ENCODE results near the gene S100A1.
"Not testable (repeated sequence)": the region's sequence is repeated elsewhere in the genome, so short reads cannot be mapped to it uniquely, and the experiment has no call there.

The S100A1 gene

DNA sequence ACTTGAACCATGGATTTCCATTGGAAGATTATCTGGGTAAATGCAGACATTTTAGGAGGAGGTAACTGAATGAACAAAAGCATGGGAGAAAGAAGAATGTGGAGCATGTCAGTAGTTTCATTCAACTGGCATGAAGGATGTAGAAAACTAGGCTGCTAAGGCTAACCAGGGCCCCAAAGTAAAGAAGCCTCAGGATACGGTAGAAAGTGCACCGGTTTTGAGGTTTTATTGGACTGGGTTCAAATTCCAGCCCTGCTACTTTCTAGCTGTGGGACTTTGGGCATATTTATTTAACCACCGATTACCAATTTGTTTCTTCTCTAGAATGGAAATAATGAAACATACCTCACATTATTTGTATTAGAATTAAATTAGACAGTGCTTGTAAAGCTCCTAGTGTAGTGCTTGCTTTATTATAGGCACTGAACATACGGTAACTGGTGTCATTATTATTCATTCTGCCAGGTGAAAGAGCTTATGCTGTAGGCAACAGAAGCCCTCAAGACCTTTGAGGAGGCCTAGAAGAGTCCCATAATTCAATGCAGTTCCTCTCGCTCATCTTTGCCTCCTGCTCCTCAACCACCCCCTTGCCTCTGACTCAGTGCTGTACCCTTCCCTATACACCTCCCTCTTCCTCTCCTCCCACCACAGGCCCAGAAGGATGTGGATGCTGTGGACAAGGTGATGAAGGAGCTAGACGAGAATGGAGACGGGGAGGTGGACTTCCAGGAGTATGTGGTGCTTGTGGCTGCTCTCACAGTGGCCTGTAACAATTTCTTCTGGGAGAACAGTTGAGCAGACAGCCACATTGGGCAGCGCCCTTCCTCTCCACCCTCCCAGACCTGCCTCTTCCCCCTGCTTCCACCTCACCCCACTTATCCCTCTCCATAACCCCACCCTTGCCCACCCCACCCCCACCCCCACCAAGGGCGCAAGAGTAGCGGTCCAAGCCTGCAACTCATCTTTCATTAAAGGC lies 3.1 kb downstream of the S100A1 start:
- peak in 1 of 4 experiments; percentile 39 for DNase-seq

DNA sequence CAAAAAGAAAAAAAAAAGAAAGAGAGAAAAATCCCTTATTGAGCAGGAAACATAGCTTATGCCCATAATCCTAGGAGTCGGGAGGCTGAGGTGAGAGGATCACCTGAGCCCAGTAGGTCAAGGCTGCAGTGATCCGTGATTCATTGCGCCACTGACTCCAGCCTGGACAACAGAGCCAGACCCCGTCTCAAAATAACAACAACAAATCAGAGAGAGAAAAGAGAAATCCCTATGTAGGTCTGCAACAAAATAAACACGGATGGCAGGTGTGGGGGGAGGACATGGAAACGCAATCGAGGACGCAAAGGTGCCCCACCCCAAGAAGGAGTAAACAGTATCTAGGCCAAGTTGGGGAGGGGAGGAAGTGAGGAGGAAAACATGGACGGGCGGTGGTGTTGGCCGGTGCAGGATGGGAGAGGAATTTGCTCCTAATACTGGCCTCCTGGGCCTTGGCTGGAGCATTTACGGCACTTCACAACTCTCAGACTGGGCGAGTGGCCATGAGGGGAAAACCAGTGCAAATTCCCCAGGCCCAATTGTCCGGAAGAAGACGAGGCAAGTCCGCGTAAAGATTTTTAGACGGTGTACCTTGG lies 5.0 kb downstream of the S100A1 start:
- no peak for DNase-seq

DNA sequence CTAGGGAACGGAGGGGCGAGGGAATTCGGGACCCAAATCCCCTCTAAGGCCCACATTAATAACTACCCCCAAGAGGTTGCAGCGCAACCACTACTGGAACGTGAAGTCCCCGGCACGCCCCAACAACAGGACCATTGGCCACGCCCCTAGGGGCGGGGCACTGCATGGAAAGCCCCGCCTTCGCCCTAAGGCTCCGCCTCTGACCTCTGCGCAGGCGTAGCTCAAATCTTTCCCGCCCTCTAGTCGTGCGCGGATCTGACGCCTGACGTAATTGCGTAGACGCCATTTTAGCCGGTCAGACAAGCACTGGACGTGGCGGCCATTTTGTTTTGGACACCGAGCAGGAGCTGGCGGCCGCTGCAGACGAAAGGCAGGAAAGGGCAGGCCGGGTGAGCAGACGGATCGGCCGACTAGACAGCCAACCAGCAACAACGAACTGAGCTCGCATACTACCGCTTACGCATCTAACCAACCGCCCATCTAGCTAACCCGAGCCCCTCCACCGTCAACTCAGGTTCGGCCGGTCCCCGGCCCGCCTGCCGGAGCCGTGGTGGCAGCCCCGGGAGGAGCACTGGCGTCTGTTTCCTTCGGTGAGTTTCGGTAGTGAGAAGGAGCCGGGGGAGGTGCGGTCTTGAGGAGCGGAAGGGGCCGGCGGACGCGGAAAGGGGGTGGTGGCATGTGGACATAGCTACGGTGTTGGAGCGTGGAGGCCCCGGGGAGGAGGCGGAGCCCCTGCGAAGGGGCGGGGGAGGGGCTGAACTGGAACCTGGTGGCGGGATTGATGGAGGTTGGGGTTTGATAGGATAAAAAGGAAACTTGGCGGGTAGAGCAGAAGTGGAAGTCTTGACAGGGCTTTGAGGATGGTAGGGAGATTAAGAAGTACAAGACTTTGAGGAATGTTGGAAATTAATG lies 5.8 kb downstream of the S100A1 start, which contains the start of gene CHTOP:
Gene CHTOP, plus strand, starts transcription at position 313 of the 912 bp plus-strand sequence. CDS start 2,523 bp downstream, outside the sequence.
- peak; percentile 98 to 100 (median 100) for DNase-seq

DNA sequence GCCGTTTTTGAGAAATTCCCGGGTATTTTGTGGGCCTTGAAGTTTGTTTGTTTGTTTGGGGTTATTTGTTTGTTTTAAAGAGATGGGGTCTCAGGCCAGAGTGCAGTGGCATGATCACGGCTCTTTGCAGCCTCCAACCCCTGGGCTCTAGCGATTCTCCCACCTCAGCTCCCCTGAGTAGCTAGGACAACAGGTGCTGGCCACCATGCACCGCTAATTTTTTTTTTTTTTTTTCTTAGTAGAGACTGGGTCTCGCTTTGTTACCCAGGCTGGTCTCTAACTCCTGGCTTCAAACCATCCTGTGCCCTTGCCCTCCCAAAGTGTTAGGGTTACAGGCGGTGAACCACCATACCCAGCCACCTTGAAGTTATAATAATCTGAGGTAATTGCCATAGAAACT lies 7.6 kb downstream of the S100A1 start:
- DNase-seq: no peak

DNA sequence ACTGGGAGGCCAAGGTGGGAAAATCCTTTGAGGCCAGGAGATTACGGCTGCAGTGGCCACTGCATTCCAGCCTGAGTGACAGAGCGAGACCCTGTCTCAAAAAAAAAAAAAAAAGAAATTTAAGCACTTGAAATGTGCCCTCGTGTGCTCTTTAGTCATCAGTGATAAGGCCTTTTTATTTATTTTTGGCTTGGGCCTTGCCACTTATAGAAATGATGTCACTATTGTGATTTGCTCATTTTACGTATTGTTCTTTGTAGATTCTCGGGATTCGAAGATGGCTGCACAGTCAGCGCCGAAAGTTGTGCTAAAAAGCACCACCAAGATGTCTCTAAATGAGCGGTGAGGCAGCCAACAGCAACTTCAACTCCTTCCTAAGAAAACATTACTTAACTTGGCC lies 8.1 kb downstream of the S100A1 start:
- no peak for DNase-seq

DNA sequence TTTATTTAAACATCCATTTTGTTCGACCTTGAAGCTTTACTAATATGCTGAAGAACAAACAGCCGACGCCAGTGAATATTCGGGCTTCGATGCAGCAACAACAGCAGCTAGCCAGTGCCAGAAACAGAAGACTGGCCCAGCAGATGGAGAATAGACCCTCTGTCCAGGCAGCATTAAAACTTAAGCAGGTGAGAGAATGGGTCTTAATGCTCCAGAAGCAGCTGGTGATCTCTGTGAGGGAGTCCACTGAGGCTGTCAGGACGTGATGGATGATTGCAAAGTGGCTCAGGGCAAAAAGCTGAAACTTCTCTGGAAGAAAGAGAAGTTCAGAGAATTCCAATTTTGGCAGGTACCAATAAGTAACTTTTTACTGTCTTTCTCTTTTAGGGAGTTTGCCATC lies 10.0 kb downstream of the S100A1 start:
- DNase-seq: no peak

DNA sequence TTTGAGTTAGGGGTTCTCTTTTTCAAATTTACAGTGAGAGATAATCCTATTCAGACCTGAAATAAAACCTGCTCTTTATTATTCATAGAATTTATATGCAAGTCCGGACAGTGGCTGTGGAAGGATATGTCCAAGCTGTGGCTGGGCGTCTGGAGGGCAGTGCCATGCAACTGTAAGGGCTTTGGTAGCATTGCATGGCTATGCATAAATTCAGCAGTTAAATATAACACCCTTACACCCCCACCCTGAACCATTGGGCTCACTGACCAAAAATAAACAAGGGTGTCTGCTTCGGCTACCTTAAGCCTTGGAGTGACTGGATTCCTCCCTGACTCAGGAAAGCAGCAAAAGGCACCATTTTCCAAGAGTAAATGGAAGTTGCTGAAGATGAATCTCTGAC lies 11.0 kb downstream of the S100A1 start:
- DNase-seq: no peak

DNA sequence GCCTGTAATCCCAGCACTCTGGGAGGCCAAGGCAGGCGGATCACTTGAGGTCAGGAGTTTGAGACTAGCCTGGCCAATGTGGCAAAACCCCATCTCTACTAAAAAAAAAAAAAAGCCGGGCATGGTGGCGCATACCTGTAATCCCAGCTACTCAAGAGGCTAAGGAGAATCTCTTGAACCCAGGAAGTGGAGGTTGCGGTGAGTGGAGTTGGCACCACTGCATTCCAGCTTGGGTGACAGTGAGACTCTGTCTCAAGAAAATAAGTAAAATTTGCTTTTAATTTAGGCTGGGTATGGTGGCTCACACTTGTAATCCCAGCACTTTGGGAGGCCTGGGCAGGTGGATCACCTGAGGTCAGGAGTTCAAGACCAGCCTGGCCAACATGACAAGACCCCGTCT lies 12.0 kb downstream of the S100A1 start:
- not testable (repeated sequence) for DNase-seq

DNA sequence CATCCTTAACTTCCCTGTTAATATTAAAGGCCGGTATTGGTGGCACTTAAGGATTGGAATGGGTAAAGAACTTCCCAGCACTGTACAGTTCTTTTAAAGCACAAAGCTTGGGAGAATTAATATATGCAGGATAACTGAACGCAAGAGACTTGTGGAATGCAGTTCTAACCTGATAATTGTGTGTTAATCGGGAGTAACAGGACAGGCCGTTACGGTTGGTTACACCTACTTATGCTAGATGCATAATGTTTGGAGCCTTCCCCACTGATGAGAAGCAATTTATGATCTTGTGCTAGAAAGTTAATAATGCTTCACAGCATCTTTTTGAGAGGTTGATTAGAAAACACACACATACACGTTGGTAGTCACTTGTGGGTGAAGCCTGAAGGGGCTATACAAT lies 12.6 kb downstream of the S100A1 start:
- no peak for DNase-seq

DNA sequence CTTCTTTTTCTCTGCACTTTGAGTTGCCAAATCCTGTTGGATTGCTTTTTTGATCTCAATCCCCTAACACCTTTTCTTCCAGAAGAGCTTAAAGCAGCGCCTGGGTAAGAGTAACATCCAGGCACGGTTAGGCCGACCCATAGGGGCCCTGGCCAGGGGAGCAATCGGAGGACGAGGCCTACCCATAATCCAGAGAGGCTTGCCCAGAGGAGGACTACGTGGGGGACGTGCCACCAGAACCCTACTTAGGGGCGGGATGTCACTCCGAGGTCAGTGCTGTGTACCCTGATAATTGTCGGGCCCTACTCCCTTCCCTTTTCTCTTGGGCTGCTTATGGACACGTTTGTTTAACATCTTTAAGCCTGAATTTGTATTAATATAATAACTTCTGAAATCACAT lies 13.9 kb downstream of the S100A1 start:
- no peak for DNase-seq

DNA sequence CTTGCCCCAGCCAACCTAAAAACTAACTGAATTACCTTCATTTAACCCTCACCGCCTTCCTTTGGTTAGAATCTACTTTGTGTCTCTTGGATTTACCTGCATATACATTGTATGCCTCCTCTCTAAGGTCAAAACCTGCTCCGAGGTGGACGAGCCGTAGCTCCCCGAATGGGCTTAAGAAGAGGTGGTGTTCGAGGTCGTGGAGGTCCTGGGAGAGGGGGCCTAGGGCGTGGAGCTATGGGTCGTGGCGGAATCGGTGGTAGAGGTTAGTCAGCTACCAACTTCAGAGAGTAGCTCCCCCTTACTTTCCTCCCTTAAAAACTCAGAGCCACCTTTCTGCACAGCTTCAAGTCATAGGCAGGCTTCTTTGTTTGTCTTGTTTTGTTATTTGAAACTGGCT lies 14.9 kb downstream of the S100A1 start:
- DNase-seq: no peak

DNA sequence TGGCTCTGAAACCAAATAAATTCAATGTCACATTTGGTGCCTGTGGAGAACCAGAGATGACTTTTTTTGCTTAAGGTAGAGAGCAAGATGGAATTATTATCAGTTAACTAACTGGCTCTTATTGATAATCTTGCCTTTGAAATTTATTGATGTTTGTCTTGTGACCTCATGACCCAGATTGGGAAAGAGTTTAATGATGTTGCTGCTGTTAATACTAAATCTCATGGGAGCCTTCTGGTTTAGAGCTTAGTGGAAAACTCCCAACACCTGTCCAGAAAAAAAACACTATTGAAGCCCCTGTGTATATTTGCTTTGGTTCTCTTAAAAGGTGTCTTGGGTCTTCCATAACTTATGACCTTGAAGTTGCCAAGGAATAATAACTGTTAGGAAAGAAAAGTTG lies 15.6 kb downstream of the S100A1 start:
- no peak for DNase-seq

DNA sequence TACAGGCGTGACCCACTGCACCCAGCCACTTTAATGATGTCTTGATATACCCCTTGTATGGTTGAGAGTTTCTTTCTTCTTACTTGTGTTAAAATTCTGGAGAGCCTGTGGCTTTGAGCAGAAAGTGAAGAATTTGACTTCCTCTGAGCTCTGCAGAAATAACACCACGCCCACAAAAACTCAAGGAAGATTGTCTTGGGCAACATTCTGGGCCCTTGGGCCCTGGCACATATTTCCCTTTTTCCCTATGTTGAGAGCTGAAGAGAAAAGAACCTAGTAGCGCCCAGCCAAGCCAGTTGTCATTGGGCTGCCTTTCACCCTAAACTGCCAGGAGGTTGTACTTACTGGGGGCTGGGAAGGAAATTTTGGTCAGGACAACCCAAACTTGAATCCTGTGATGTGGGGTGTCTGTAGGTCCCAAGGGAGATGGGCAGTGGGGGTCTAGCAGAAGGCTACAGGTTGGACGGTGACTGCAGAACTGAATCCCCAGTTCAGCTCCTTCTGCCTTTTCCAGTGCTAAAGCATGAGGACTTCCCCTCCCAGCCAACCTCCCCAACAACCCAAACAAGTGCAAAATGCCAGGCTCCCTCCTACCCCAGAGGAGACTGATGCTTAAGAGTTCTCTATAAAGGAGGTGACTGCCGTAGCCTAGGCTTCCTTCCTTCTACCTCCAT lies 18.6 kb downstream of the S100A1 start:
- DNase-seq: peak; percentile 82 to 94 (median 86)

DNA sequence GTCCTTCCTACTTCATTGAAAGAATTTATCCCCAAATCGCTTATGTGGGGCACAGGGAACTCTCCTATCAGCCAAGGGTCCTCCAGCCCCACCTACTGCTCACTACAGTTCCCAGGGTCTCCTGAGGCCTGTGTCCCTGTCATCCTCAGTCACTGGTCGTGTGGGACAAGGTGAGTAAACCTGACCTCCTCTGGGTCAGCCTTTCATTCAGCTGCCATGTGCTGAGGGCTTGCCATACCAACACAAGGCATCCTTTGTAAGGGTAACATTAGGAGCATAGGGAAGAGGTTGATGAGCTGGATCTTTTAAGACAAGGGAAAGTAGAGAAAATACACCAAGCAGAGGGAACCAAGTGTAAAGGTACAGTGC lies 19.1 kb downstream of the S100A1 start:
- no peak for DNase-seq

DNA sequence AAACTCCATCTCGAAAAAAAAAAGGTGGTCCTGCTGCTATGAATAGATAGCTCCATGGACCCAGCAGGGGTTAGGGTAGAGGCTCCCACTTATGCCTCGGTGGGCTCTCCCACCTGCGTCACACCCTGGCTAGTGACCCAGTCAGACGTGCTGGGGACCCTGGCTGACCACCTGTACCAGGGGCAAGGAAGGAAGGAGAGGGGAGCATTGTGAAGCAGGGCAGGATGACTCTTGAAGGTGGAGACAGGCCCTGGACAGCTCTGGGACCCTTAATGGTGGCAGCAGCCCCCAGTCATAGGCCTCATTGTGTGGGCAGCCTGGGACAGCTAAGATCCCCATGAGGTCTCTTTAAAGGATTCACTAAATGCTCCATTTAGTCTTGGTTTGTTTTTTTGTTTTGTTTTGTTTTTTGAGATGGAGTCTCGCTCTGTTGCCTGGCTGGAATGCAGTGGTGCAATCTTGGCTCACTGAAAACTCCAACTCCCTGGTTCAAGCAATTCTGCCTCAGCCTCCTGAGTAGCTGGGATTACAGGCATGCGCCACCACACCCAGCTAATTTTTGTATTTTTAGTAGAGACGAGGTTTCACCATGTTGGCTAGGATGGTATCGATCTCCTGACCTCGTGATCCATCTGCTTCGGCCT lies 19.9 kb downstream of the S100A1 start:
- DNase-seq: no peak

DNA sequence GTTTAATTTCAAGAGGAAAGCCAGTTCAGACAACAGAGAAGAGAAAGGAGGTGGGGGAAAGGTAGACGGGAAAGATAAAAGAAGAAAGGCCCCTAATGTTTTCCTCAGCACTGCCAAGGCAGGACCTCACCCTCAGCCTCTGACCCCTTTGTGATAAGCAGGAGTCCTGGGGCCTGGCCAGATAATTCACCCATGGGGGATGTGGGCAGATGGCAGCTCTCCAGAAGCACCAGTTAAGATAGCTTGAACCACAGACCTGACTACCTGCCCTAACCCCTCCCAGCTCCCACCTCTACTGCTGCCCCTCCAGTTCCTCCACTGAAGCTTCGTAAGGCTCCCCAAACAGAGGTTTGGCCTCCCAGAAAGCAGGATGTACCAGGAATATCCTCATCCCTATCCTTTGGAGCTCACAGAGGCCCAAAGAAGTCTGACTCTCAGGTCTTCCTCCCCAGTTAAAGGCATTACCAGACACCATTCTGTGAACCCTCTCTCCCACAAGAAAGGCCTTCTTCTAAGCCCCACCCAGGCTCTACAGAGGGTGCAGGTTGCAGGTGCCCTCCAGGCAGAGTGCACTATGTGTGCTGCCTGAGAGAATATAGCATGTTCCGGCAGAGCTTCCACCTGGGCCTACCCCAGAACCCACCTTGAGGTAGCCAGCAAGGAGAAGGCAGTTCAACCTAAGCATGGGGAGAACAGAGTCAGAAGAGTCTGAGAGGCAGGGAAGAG lies 21.1 kb downstream of the S100A1 start:
- DNase-seq: no peak

DNA sequence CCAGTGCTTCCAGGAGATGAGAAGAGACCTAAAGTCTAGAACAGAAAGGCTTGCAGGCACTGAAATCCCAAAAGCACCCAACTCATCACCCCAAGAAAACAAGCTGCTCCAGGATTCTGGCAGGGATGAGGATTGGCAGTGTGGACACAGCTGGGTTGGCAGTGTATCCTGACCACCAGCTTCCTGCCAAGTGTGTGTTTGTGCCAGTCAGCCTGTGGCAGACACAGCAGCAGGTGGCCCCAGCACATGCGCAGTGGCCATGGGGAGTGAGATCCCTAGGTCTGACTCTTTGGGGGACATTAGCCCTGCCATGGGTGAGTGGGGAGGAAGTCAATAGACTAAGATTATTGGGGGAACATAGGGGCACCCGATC lies 21.6 kb downstream of the S100A1 start:
- DNase-seq: no peak

DNA sequence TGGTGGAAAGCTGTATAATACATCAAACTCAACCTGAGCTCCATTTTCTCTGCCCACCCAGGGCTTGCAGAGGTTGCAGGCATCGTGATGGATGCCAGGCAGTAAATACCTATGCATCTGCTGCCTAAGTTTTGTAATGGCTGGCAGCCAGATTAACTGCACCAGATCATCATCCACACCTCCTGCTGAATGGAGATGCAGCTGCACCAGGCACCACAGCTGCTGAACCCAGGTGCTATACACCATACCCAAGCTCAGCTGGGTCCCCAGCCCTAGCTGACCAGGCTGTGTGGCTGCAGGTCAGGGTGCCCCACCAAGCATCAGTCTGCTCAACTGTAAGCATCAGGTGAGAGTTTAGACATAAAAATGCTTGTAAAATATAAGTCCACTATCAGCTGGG lies 23.5 kb downstream of the S100A1 start:
- DNase-seq: no peak

DNA sequence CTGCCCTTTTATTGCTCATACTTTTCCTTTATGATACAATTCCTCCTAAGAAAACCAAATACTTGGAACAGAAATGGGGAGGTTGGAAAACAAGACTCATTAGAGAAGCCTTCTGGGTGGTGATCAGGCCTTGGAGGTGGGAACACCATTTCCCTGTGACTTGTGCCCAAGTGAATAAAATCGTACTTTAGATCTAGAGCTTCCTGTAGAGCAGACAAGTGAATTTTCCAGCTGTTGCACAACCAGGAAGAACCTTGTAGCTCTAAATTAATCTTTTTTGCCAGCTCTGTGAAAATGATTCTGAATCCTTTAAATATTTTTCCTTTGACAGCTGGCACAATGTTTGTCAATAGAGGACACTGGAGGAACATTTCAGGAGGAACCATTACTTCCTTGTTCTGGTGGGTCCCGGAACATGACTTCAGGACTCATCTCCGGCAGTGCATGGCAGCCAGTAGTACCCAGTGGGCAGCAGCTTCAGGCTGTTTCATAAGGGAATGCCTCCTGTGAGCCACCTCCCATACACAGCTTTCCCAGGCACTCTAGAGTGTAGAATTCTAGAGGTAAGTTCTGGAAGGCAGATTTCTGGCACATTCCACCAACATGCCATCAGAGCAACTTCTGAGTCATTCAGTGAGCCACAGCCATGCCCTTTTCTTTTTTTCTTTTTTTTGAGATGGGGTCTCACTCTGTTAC lies 24.7 kb downstream of the S100A1 start:
- peak; percentile 66 to 82 (median 80) for DNase-seq

DNA sequence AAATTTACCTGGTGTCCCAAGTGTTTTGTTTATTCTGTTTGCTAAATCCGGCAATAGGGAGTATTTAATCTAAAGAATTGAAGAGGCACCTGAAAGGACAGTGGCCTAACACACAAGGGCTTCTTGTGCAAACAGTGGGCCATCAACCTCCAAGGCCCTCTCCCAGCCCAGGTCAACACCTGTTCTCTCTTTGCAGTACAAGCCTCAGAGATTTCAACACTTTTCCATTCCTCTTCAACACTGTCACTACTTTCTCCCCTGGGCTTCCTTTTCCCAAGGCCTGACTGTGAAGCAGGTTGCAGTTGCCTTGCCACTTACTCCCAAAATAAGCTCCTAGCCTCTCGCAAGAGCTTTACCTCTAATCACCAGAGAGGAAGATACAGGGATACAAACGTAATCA lies 27.1 kb downstream of the S100A1 start:
- no peak for DNase-seq

Data from suppressor macrophage (primary cell).